MM.1S (cell line): ENCODE measurements around the gene OSTF1.

Source experiments
- EZH2 ChIP-seq: fragments of 300-600 bp; sonication (generic); optimal IDR thresholded peaks from 2 replicates; pipeline ENCODE3; 2017; ENCODE audit warnings: low read depth, mild to moderate bottlenecking, antibody characterized with exemption, low read length, mixed read lengths
- EZH2phosphoT487 ChIP-seq: fragments of 300-600 bp; sonication (generic); IDR thresholded peaks from 2 replicates; pipeline ENCODE4 v1.6.1; 2018; ENCODE audit warnings: antibody characterized with exemption, low read length
- TF ChIP-seq, protein P1 (sequence below): fragments of 300-600 bp; sonication (generic); IDR thresholded peaks from 2 replicates; pipeline ENCODE4 v1.5.1; 2016; ENCODE audit warnings: antibody characterized with exemption, low read length, mixed read lengths

DNA sequence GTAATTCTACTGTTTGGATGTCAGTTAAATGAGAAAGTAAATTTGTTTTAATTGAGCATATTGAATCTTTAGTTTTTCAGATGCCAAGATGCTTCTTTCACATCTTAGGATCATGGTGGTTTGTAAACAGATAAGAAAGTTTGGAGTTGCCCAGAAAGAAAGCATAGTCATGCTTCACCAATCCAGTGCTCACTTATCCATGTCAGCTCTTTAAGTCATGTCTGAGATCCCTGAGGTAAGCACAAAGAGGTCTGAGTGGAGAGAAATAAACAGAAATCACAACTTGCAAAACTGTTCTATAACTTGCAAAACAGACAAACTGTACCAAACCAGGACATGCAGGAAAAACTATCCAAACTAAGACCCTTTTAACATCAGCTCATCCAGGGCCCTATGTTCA, 87.7 kb downstream of the OSTF1 start:
- TF ChIP-seq EZH2 (no peak), EZH2phosphoT487 (no peak)
- TF ChIP-seq, protein P1, sequence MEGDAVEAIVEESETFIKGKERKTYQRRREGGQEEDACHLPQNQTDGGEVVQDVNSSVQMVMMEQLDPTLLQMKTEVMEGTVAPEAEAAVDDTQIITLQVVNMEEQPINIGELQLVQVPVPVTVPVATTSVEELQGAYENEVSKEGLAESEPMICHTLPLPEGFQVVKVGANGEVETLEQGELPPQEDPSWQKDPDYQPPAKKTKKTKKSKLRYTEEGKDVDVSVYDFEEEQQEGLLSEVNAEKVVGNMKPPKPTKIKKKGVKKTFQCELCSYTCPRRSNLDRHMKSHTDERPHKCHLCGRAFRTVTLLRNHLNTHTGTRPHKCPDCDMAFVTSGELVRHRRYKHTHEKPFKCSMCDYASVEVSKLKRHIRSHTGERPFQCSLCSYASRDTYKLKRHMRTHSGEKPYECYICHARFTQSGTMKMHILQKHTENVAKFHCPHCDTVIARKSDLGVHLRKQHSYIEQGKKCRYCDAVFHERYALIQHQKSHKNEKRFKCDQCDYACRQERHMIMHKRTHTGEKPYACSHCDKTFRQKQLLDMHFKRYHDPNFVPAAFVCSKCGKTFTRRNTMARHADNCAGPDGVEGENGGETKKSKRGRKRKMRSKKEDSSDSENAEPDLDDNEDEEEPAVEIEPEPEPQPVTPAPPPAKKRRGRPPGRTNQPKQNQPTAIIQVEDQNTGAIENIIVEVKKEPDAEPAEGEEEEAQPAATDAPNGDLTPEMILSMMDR, result no peak
